ENCODE results near the gene AKT1. TPM values are rescaled to one million over a fixed set of nuclear protein-coding genes. Genes with fewer than 3 reads are reported as not detected.

AKT1 gene
- total and polyA plus RNA-seq, 7 experiments from 2014 or later: 6.8 to 131 (median 71.0) TPM

GRCh38 chr14:104785708-104786080, 9.9 kb downstream of the AKT1 start:
- Mint-ChIP-seq H3K4me3 (peak overlapping the region in 3 of 10 donors; percentile 19 to 66 (median 32)), H3K9me3 (no peaks in the 10 kb centered on the region), H3K27me3 (no peaks in the 10 kb centered on the region), H3K4me1 (peaks cover 0 to 23% (median 16%) of the 10 kb centered on the region in 7 donors), H3K36me3 (no peaks in the 10 kb centered on the region), H3K27ac (peak overlapping the region in 2 of 9 donors; percentile 21 to 38)
- peak overlapping the region; percentile 35 for H3K27ac ChIP-seq (ENCODE audit: low read depth, low read length)
- no peak for ATAC-seq
- H3K4me1 ChIP-seq (ENCODE audit: control insufficient read depth in 2 of 2, insufficient read depth in 2 of 2, low read length in 2 of 2): peaks cover 9 to 11% of the 10 kb centered on the region in 2 donors
- POLR2A ChIA-PET: interaction anchor here (1.3 kb wide), 1 partner anchor 15 kb away, joined by 4 read pairs; the partner anchor contains the start of gene ZBTB42
- CTCF ChIA-PET: no interaction called here
- peaks cover 0 to 39% (median 2%) of the 10 kb centered on the region in 3 experiments for H3K36me3 ChIP-seq (ENCODE audit: control insufficient read depth in 2 of 3, insufficient read depth in 3 of 3, low read length in 3 of 3)
- no peaks in the 10 kb centered on the region for H3K9me3 ChIP-seq (ENCODE audit: control insufficient read depth in 2 of 3, low read length in 3 of 3)
- no peak overlapping the region for H3K4me3 ChIP-seq (ENCODE audit: low read length)
- intact Hi-C loops (cut with micrococcal nuclease): no loop called here
- no peaks in the 10 kb centered on the region for H3K27me3 ChIP-seq (ENCODE audit: control insufficient read depth in 2 of 2, insufficient read depth in 2 of 2, low read length in 2 of 2)
- DNase-seq: no peak

DNA sequence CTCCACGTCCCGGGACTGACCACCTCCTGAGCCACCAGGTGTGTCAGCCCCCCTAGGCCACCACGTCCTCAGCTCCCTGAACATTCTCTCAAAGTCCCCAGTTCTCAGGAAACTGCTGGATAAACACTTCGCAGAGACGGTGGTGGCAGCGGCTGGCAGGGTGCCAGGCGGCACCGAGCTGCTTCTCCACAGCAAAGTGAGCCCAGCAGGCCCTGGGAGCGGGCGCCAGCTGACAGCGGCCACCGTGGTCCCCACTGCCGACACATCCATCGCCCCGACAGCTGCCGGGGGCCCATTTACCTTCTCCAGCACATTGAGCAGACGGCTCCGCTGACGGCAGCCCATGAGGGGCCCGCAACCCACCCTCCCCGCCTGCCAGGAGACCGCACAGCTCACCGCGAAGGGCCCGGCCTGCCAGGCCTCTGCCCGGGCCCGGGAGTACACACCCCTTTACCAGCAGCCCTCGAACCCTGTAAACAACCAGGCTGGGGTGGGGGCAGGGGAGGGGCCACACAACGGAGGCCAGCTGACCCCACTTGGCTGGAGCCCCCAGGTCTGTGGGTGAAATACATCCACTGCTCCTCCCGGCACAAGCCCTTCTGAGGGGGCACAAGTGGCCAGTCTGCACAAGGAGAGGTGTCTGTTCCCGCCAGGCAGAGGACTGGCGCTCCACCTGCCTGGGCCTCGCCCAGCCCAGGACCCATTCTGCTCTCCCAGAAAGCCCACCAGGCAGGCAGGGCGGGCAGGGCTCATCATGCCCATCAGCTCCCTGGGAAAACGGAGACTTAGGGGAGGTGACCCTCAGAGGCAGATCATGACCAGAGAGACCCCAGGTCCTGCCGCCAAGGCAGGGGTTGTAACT, 10.5 kb downstream of the AKT1 start:
- no peak for DNase-seq
- H3K9me3 ChIP-seq (ENCODE audit: control insufficient read depth in 2 of 3, low read length in 3 of 3): no peaks in the 10 kb centered on the region

GRCh38 chr14:104784218-104784568, 11.4 kb downstream of the AKT1 start:
- H3K27ac Mint-ChIP-seq: no peak overlapping the region
- Histone ChIP-seq H3K4me1 (ENCODE audit: control insufficient read depth in 2 of 2, insufficient read depth in 2 of 2, low read length in 2 of 2) (peaks cover 9 to 11% of the 10 kb centered on the region in 2 donors), H3K9me3 (ENCODE audit: control insufficient read depth in 2 of 3, low read length in 3 of 3) (no peaks in the 10 kb centered on the region), H3K36me3 (ENCODE audit: control insufficient read depth in 2 of 3, insufficient read depth in 3 of 3, low read length in 3 of 3) (peaks cover 0 to 33% (median 0%) of the 10 kb centered on the region in 3 experiments), H3K4me3 (ENCODE audit: low read length) (no peak overlapping the region), H3K27me3 (ENCODE audit: control insufficient read depth in 2 of 2, insufficient read depth in 2 of 2, low read length in 2 of 2) (no peaks in the 10 kb centered on the region), H3K27ac (ENCODE audit: low read depth, low read length) (no peak overlapping the region)
- H3K36me3 Mint-ChIP-seq: no peaks in the 10 kb centered on the region
- H3K9me3 Mint-ChIP-seq: no peaks in the 10 kb centered on the region
- peaks cover 0 to 23% (median 9%) of the 10 kb centered on the region in 7 donors for H3K4me1 Mint-ChIP-seq
- ATAC-seq (no peak), DNase-seq (no peak)
- intact Hi-C loops (cut with micrococcal nuclease): no loop called here
- ChIA-PET CTCF (no interaction called here), POLR2A (no interaction called here)
- H3K4me3 Mint-ChIP-seq: no peak overlapping the region
- H3K27me3 Mint-ChIP-seq: no peaks in the 10 kb centered on the region

More for the DNA sequence above, 10.5 kb downstream of the AKT1 start:
- ChIA-PET CTCF (no interaction called here), POLR2A (interaction anchor here (1.3 kb wide), 1 partner anchor 16 kb away, joined by 4 read pairs; the partner anchor contains the start of gene ZBTB42)
- H3K27ac Mint-ChIP-seq: peak overlapping the region in 2 of 9 donors; percentile 28 to 32
- no peak for ATAC-seq
- H3K36me3 ChIP-seq (ENCODE audit: control insufficient read depth in 2 of 3, insufficient read depth in 3 of 3, low read length in 3 of 3): peaks cover 0 to 39% (median 0%) of the 10 kb centered on the region in 3 experiments
- peaks cover 9 to 11% of the 10 kb centered on the region in 2 donors for H3K4me1 ChIP-seq (ENCODE audit: control insufficient read depth in 2 of 2, insufficient read depth in 2 of 2, low read length in 2 of 2)
- H3K9me3 Mint-ChIP-seq: no peaks in the 10 kb centered on the region
- no peaks in the 10 kb centered on the region for H3K27me3 ChIP-seq (ENCODE audit: control insufficient read depth in 2 of 2, insufficient read depth in 2 of 2, low read length in 2 of 2)
- H3K36me3 Mint-ChIP-seq: no peaks in the 10 kb centered on the region
- H3K27me3 Mint-ChIP-seq: no peaks in the 10 kb centered on the region
- peaks cover 0 to 23% (median 16%) of the 10 kb centered on the region in 7 donors for H3K4me1 Mint-ChIP-seq
- H3K4me3 ChIP-seq (ENCODE audit: low read length): no peak overlapping the region
- H3K4me3 Mint-ChIP-seq: peak overlapping the region in 3 of 10 donors; percentile 19 to 66 (median 32)
- intact Hi-C loops (cut with micrococcal nuclease): no loop called here
- no peak overlapping the region for H3K27ac ChIP-seq (ENCODE audit: low read depth, low read length)

- Histone ChIP-seq H3K36me3 (ENCODE audit: control insufficient read depth in 2 of 3, insufficient read depth in 3 of 3, low read length in 3 of 3) (peaks cover 0 to 27% (median 0%) of the 10 kb centered on the region in 3 experiments), H3K4me3 (ENCODE audit: low read length) (no peak overlapping the region), H3K9me3 (ENCODE audit: control insufficient read depth in 2 of 3, low read length in 3 of 3) (no peaks in the 10 kb centered on the region), H3K27ac (ENCODE audit: low read depth, low read length) (no peak overlapping the region), H3K27me3 (ENCODE audit: control insufficient read depth in 2 of 2, insufficient read depth in 2 of 2, low read length in 2 of 2) (no peaks in the 10 kb centered on the region), H3K4me1 (ENCODE audit: control insufficient read depth in 2 of 2, insufficient read depth in 2 of 2, low read length in 2 of 2) (peaks cover 9 to 11% of the 10 kb centered on the region in 2 donors)
- intact Hi-C loops (cut with micrococcal nuclease): no loop called here
- Mint-ChIP-seq H3K27me3 (no peaks in the 10 kb centered on the region), H3K9me3 (no peaks in the 10 kb centered on the region), H3K4me3 (no peak overlapping the region), H3K36me3 (no peaks in the 10 kb centered on the region), H3K27ac (peak overlapping the region in 1 of 9 donors; percentile 25), H3K4me1 (peaks cover 0 to 23% (median 9%) of the 10 kb centered on the region in 7 donors)
- DNase-seq (no peak), ATAC-seq (no peak)
- ChIA-PET POLR2A (no interaction called here), CTCF (no interaction called here)
Observed at GRCh38 chr14:104783484-104784217, 11.9 kb downstream of the AKT1 start.

GRCh38 chr14:104782808-104783139, 12.8 kb downstream of the AKT1 start:
- intact Hi-C loops (cut with micrococcal nuclease): no loop called here
- no peaks in the 10 kb centered on the region for H3K9me3 ChIP-seq (ENCODE audit: control insufficient read depth in 2 of 3, low read length in 3 of 3)
- Mint-ChIP-seq H3K36me3 (no peaks in the 10 kb centered on the region), H3K27me3 (no peaks in the 10 kb centered on the region), H3K27ac (peak overlapping the region in 1 of 9 donors; percentile 38), H3K9me3 (no peaks in the 10 kb centered on the region), H3K4me1 (peaks cover 0 to 19% (median 9%) of the 10 kb centered on the region in 7 donors), H3K4me3 (no peak overlapping the region)
- CTCF ChIA-PET: no interaction called here
- peaks cover 9 to 11% of the 10 kb centered on the region in 2 donors for H3K4me1 ChIP-seq (ENCODE audit: control insufficient read depth in 2 of 2, insufficient read depth in 2 of 2, low read length in 2 of 2)
- H3K4me3 ChIP-seq (ENCODE audit: low read length): no peak overlapping the region
- peaks cover 0 to 30% (median 0%) of the 10 kb centered on the region in 3 experiments for H3K36me3 ChIP-seq (ENCODE audit: control insufficient read depth in 2 of 3, insufficient read depth in 3 of 3, low read length in 3 of 3)
- ATAC-seq (no peak), DNase-seq (no peak)
- POLR2A ChIA-PET: no interaction called here
- H3K27me3 ChIP-seq (ENCODE audit: control insufficient read depth in 2 of 2, insufficient read depth in 2 of 2, low read length in 2 of 2): no peaks in the 10 kb centered on the region
- H3K27ac ChIP-seq (ENCODE audit: low read depth, low read length): no peak overlapping the region

DNA sequence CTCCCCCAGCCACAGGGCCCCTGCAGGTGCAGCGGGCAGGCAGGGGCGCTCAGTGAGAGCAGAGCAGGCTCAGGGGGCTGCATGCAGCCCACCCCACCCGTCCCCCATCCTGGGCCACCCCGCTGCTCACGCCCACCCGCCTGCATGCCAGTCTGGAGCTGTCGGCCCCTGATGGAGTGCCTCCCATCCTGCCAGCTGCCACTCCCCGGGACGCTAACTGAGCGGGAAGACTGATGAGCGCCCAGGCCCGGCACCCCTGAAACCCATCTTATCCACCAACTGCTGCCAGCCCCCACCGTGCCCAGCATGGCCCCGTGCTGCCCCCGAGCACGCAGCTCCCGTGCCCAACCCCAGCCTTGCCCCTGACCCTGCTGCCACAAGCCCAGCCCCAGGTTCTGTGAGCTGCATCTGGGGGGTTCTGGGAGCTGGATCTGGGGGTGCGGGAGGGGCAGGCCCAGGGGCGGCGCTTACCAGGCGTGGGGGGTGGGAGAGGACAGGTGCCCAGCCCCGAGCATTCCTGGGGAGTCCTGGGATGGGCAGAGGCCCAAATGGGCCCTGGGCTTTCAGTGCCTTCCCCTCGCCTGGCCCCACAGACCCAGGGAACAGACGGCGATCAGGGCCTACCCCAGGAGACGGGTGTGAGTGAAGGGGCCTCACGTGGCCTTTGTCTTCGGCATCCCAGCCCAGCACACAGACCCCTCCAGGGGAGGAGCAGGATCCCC, 13.3 kb downstream of the AKT1 start:
- POLR2A ChIA-PET: no interaction called here
- ATAC-seq (no peak), DNase-seq (no peak)
- H3K27ac ChIP-seq (ENCODE audit: low read depth, low read length): no peak overlapping the region
- no peak overlapping the region for H3K4me3 ChIP-seq (ENCODE audit: low read length)
- H3K27me3 Mint-ChIP-seq: no peaks in the 10 kb centered on the region
- peaks cover 0 to 30% (median 0%) of the 10 kb centered on the region in 3 experiments for H3K36me3 ChIP-seq (ENCODE audit: control insufficient read depth in 2 of 3, insufficient read depth in 3 of 3, low read length in 3 of 3)
- H3K27me3 ChIP-seq (ENCODE audit: control insufficient read depth in 2 of 2, insufficient read depth in 2 of 2, low read length in 2 of 2): no peaks in the 10 kb centered on the region
- no peak overlapping the region for H3K27ac Mint-ChIP-seq
- no peak overlapping the region for H3K4me3 Mint-ChIP-seq
- no peaks in the 10 kb centered on the region for H3K36me3 Mint-ChIP-seq
- intact Hi-C loops (cut with micrococcal nuclease): no loop called here
- H3K4me1 Mint-ChIP-seq: peaks cover 0 to 17% (median 9%) of the 10 kb centered on the region in 7 donors
- peaks cover 9 to 10% of the 10 kb centered on the region in 2 donors for H3K4me1 ChIP-seq (ENCODE audit: control insufficient read depth in 2 of 2, insufficient read depth in 2 of 2, low read length in 2 of 2)
- no peaks in the 10 kb centered on the region for H3K9me3 Mint-ChIP-seq
- CTCF ChIA-PET: no interaction called here
- H3K9me3 ChIP-seq (ENCODE audit: control insufficient read depth in 2 of 3, low read length in 3 of 3): no peaks in the 10 kb centered on the region

Data from naive thymus-derived CD4-positive, alpha-beta T cell (primary cell).